Measurements from ENCODE around the gene FYB2.

Gene FYB2

DNA sequence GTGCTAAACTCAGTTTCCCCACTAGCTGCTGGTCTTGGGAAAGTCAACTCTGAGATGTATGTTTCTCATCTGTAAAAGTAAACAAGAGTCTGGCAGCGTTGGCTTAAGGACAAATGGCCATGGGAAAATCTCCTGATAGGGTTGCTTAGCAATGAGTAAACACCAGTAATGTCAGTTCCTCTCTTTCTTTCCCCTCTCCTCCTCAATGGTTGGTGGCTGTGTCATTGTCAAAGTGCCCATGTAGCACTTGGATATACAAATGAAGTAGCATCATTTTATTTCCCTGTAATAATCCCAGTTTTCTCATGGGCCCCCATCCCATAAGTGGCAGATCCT is 2.2 kb upstream of the FYB2 start:
- Histone ChIP-seq H3K9ac (ENCODE audit: low read length in 5 of 5) (no peak overlapping the region), H3K27me3 (ENCODE audit: control insufficient read depth in 5 of 5, insufficient read depth in 4 of 5, low read length in 5 of 5) (peaks cover 0 to 3% (median 0%) of the 10 kb centered on the region in 5 donors), H3K9me3 (ENCODE audit: control insufficient read depth in 5 of 5, low read length in 5 of 5) (no peaks in the 10 kb centered on the region), H3K4me3 (ENCODE audit: low read depth in 1 of 5, low read length in 5 of 5) (no peak overlapping the region), H3K27ac (ENCODE audit: low read depth, low read length) (no peak overlapping the region), H3K4me1 (ENCODE audit: control insufficient read depth in 5 of 5, insufficient read depth in 5 of 5, low read length in 5 of 5) (peaks cover 0 to 13% (median 4%) of the 10 kb centered on the region in 5 donors), H3K36me3 (ENCODE audit: control insufficient read depth in 5 of 5, insufficient read depth in 5 of 5, low read length in 5 of 5) (no peaks in the 10 kb centered on the region)

DNA sequence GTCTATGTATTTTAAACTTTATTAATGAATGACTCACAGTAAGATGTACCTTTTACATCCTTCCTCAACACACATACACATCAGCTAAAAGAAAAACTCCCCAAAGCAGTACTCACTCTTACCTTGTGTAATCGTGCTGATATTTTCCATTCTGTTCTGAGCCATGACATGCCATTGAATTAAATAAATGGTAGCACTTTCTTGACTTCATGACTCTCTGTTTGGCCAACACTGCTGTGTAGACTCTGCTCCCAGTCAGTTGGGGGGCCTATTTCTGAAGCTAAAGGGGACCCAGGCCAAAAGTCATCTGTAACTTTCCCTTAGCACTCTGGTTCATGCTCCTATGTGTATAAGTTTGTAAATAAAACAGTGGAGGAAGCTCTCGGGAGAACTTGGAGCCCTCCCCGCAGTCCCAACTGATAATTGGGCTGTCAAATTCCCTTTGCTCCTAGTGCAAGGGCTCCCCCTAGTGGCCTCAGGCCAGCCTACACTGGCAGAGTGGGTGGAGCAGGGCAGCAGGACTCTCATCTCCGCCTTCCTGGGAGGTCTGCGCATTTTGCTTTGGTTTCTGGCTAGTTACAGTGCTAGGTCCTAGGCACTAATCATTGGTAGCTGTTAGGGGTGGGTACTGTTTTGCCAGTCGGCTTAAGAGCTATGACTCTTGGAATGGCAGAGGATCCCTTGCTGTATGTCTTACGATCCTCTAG is 1.7 kb upstream of the FYB2 start:
- no peak overlapping the region for H3K27ac ChIP-seq (ENCODE audit: low read depth, low read length)
- no peak overlapping the region for H3K9ac ChIP-seq (ENCODE audit: low read length in 5 of 5)
- no peaks in the 10 kb centered on the region for H3K9me3 ChIP-seq (ENCODE audit: control insufficient read depth in 5 of 5, low read length in 5 of 5)
- no peak overlapping the region for H3K4me3 ChIP-seq (ENCODE audit: low read depth in 1 of 5, low read length in 5 of 5)
- peaks cover 0 to 13% (median 4%) of the 10 kb centered on the region in 5 donors for H3K4me1 ChIP-seq (ENCODE audit: control insufficient read depth in 5 of 5, insufficient read depth in 5 of 5, low read length in 5 of 5)
- H3K27me3 ChIP-seq (ENCODE audit: control insufficient read depth in 5 of 5, insufficient read depth in 4 of 5, low read length in 5 of 5) = peaks cover 0 to 3% (median 0%) of the 10 kb centered on the region in 5 donors
- H3K36me3 ChIP-seq (ENCODE audit: control insufficient read depth in 5 of 5, insufficient read depth in 5 of 5, low read length in 5 of 5) = no peaks in the 10 kb centered on the region

DNA sequence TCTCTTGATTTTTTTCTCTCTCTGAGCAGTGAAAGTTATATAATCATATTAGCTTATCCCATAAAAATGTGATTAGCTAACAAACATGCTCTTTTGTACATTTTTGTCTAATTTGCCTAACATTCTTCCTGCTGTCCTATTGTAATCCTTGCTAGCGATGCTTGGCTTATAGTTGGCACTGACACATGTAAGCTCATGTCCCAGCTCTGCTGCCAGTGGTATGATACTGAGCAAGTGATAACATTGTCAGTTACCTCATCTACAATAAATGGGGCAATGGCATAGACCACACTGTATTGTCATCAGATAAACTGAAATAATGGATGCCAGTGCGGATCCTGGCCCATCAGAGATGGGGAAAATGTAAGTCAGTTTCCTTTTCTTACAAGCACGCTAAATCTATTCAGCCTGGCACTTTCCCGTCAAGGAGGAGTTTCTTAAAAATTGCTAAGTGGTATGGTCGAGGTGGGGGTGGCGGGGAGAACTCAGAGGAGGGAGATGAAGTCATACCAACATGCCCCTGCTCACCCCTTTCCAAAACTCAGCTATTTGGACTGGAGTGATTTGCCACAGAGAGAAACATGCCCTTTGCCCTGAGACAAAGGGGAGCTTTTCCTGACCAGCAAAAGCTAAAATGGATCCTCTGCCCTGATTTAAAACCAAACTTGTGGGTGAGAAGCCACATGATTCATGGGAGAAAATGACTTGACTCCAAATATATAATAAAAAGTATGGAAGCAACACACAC is 1.3 kb downstream of the FYB2 start:
- Histone ChIP-seq H3K9me3 (ENCODE audit: control insufficient read depth in 5 of 5, low read length in 5 of 5) (peaks cover 0 to 6% (median 0%) of the 10 kb centered on the region in 5 donors), H3K27ac (ENCODE audit: low read depth, low read length) (no peak overlapping the region), H3K4me1 (ENCODE audit: control insufficient read depth in 5 of 5, insufficient read depth in 5 of 5, low read length in 5 of 5) (peaks cover 0 to 13% (median 4%) of the 10 kb centered on the region in 5 donors), H3K27me3 (ENCODE audit: control insufficient read depth in 5 of 5, insufficient read depth in 4 of 5, low read length in 5 of 5) (peaks cover 0 to 3% (median 0%) of the 10 kb centered on the region in 5 donors), H3K36me3 (ENCODE audit: control insufficient read depth in 5 of 5, insufficient read depth in 5 of 5, low read length in 5 of 5) (no peaks in the 10 kb centered on the region), H3K9ac (ENCODE audit: low read length in 5 of 5) (no peak overlapping the region), H3K4me3 (ENCODE audit: low read depth in 1 of 5, low read length in 5 of 5) (no peak overlapping the region)

DNA sequence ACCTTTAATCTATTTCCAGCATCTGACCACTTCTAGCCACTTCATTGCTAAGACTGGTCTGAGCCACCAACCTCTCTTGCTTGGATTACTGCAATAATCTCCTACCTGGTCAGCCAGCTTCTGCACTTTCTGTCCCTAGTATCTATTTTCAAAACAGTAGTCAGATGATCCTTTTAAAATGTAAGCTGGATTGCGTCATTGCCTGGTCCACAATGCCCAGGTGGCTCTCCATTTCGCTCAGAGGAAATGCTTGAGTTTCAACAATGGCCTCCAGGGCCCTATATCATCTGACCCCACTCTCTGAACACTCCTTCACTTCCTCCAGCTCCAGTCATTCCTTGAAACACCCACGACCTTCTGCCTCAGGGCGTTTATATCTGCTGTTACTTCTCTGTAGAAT is 2.3 kb downstream of the FYB2 start:
- no peak overlapping the region for H3K9ac ChIP-seq (ENCODE audit: low read length in 5 of 5)
- H3K4me3 ChIP-seq (ENCODE audit: low read depth in 1 of 5, low read length in 5 of 5) = no peak overlapping the region
- H3K27ac ChIP-seq (ENCODE audit: low read depth, low read length) = no peak overlapping the region
- H3K4me1 ChIP-seq (ENCODE audit: control insufficient read depth in 5 of 5, insufficient read depth in 5 of 5, low read length in 5 of 5) = peaks cover 0 to 13% (median 4%) of the 10 kb centered on the region in 5 donors
- peaks cover 0 to 3% (median 0%) of the 10 kb centered on the region in 5 donors for H3K27me3 ChIP-seq (ENCODE audit: control insufficient read depth in 5 of 5, insufficient read depth in 4 of 5, low read length in 5 of 5)
- peaks cover 0 to 6% (median 0%) of the 10 kb centered on the region in 5 donors for H3K9me3 ChIP-seq (ENCODE audit: control insufficient read depth in 5 of 5, low read length in 5 of 5)
- no peaks in the 10 kb centered on the region for H3K36me3 ChIP-seq (ENCODE audit: control insufficient read depth in 5 of 5, insufficient read depth in 5 of 5, low read length in 5 of 5)

DNA sequence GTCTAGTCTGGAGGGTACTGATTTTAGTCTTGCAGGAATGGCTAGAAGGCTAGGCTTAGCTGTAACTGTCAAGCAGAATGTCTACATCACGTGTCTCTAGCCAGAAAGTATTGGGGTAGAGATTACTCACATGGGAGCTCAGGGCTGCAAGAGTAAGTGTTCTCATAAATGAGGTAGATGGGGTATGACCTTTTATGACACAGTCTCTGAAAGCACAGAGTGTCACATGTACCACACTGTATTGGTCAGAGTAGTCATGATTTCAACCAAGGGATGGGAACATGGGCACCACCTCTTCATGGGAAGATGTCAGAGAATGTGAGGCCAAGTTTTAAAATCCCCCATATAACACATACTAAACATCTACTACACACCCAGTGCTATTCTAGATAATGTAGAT is 2.9 kb downstream of the FYB2 start:
- H3K36me3 ChIP-seq (ENCODE audit: control insufficient read depth in 5 of 5, insufficient read depth in 5 of 5, low read length in 5 of 5) = no peaks in the 10 kb centered on the region
- H3K27ac ChIP-seq (ENCODE audit: low read depth, low read length) = no peak overlapping the region
- peaks cover 0 to 3% (median 0%) of the 10 kb centered on the region in 5 donors for H3K27me3 ChIP-seq (ENCODE audit: control insufficient read depth in 5 of 5, insufficient read depth in 4 of 5, low read length in 5 of 5)
- no peak overlapping the region for H3K9ac ChIP-seq (ENCODE audit: low read length in 5 of 5)
- H3K4me3 ChIP-seq (ENCODE audit: low read depth in 1 of 5, low read length in 5 of 5) = no peak overlapping the region
- peaks cover 0 to 6% (median 0%) of the 10 kb centered on the region in 5 donors for H3K9me3 ChIP-seq (ENCODE audit: control insufficient read depth in 5 of 5, low read length in 5 of 5)
- peaks cover 0 to 12% (median 2%) of the 10 kb centered on the region in 5 donors for H3K4me1 ChIP-seq (ENCODE audit: control insufficient read depth in 5 of 5, insufficient read depth in 5 of 5, low read length in 5 of 5)

DNA sequence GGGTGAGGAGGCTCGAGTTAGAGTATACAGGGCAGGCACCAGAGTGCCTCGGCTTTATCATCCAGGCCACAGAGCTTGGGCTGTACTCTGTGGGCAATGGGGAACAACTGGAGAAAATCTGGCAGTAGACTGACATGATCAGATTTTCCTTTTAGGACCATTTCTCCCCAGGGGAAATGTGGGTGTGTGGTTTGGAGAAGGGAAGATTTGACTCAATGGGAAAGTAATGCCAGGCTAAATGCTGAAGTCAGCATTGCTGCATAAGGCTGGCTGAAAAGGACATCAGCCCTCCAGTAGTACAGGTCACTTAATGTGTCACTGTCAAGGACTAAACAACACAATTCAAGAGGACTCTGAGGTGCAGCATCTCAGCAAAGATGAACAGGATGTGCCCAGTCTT is 5.0 kb downstream of the FYB2 start:
- H3K4me1 ChIP-seq (ENCODE audit: control insufficient read depth in 5 of 5, insufficient read depth in 5 of 5, low read length in 5 of 5) = peaks cover 0 to 1% (median 0%) of the 10 kb centered on the region in 5 donors
- H3K9ac ChIP-seq (ENCODE audit: low read length in 5 of 5) = no peak overlapping the region
- no peaks in the 10 kb centered on the region for H3K36me3 ChIP-seq (ENCODE audit: control insufficient read depth in 5 of 5, insufficient read depth in 5 of 5, low read length in 5 of 5)
- H3K9me3 ChIP-seq (ENCODE audit: control insufficient read depth in 5 of 5, low read length in 5 of 5) = peaks cover 0 to 6% (median 0%) of the 10 kb centered on the region in 5 donors
- no peak overlapping the region for H3K27ac ChIP-seq (ENCODE audit: low read depth, low read length)
- H3K27me3 ChIP-seq (ENCODE audit: control insufficient read depth in 5 of 5, insufficient read depth in 4 of 5, low read length in 5 of 5) = peaks cover 0 to 3% (median 0%) of the 10 kb centered on the region in 5 donors
- no peak overlapping the region for H3K4me3 ChIP-seq (ENCODE audit: low read depth in 1 of 5, low read length in 5 of 5)

DNA sequence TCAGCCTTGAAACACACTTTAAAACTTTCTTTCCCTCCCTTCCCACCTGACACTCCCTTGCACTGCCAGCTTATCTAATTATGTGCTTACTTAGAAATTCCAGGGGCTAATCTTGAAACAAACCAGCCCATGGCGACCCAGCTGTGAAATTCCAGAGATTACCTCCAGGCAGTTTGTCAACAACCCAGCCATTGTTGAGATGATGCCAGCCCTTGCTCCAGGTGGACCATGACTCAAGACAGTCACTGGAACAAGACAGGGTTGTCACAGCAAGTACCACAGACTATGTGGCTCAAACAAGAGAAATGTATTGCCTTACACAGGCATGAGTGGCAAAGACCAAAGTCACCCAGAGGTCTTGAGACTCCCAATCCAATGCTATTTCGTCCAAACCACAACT is 7.9 kb downstream of the FYB2 start:
- Histone ChIP-seq H3K9me3 (ENCODE audit: control insufficient read depth in 5 of 5, low read length in 5 of 5) (peaks cover 0 to 6% (median 0%) of the 10 kb centered on the region in 5 donors), H3K9ac (ENCODE audit: low read length in 5 of 5) (no peak overlapping the region)

DNA sequence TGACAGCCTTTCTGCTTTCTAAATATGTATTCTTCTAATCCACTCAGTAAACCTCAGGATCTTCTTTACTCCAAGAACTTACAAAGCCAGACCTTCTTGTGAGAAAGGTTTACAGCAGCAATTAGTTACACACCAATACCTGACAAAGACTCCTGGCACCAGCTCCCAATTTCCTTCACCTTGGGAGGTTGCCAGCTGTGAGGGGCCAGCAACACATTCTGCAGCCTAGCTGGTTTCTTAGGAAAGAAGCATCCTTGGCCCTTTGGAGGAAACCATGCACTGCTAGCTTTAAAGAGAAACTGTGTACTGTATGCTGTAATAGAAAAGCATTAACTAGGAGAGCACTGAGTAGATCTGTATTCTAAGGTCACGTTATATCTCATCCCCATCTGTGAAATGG is 10.8 kb downstream of the FYB2 start:
- Histone ChIP-seq H3K4me1 (ENCODE audit: control insufficient read depth in 5 of 5, insufficient read depth in 5 of 5, low read length in 5 of 5) (peaks cover 0 to 7% (median 0%) of the 10 kb centered on the region in 5 donors), H3K9ac (ENCODE audit: low read length in 5 of 5) (no peak overlapping the region), H3K36me3 (ENCODE audit: control insufficient read depth in 5 of 5, insufficient read depth in 5 of 5, low read length in 5 of 5) (no peaks in the 10 kb centered on the region), H3K9me3 (ENCODE audit: control insufficient read depth in 5 of 5, low read length in 5 of 5) (no peaks in the 10 kb centered on the region), H3K27ac (ENCODE audit: low read depth, low read length) (no peak overlapping the region), H3K27me3 (ENCODE audit: control insufficient read depth in 5 of 5, insufficient read depth in 4 of 5, low read length in 5 of 5) (no peaks in the 10 kb centered on the region), H3K4me3 (ENCODE audit: low read depth in 1 of 5, low read length in 5 of 5) (no peak overlapping the region)

More for the DNA sequence above, 7.9 kb downstream of the FYB2 start:
- no peak overlapping the region for H3K4me3 ChIP-seq (ENCODE audit: low read depth in 1 of 5, low read length in 5 of 5)
- H3K27ac ChIP-seq (ENCODE audit: low read depth, low read length) = no peak overlapping the region
- H3K4me1 ChIP-seq (ENCODE audit: control insufficient read depth in 5 of 5, insufficient read depth in 5 of 5, low read length in 5 of 5) = peaks cover 0 to 7% (median 0%) of the 10 kb centered on the region in 5 donors
- peaks cover 0 to 3% (median 0%) of the 10 kb centered on the region in 5 donors for H3K27me3 ChIP-seq (ENCODE audit: control insufficient read depth in 5 of 5, insufficient read depth in 4 of 5, low read length in 5 of 5)
- no peaks in the 10 kb centered on the region for H3K36me3 ChIP-seq (ENCODE audit: control insufficient read depth in 5 of 5, insufficient read depth in 5 of 5, low read length in 5 of 5)

DNA sequence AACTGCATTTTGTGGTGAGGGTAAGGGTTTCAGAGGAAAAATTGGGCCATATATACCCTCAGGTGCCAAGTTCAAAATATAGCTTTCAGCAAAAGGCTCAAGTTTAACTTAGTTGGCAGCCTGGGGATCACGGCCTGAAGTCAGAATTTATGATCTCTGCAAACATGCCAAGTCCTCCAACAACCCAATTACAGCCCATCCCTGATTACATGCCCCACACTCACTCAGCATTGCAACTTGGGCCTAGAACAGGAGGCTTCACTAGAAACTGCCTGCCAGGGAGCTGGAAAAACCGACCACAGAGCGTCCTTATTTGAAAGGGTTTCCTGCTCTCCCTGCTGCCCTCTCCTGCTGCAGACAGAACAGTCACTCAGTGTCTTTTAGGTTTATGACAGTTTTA is 12.4 kb downstream of the FYB2 start:
- Histone ChIP-seq H3K27ac (ENCODE audit: low read depth, low read length) (no peak overlapping the region), H3K9ac (ENCODE audit: low read length in 5 of 5) (no peak overlapping the region), H3K9me3 (ENCODE audit: control insufficient read depth in 5 of 5, low read length in 5 of 5) (no peaks in the 10 kb centered on the region), H3K36me3 (ENCODE audit: control insufficient read depth in 5 of 5, insufficient read depth in 5 of 5, low read length in 5 of 5) (no peaks in the 10 kb centered on the region), H3K4me1 (ENCODE audit: control insufficient read depth in 5 of 5, insufficient read depth in 5 of 5, low read length in 5 of 5) (peaks cover 0 to 7% (median 0%) of the 10 kb centered on the region in 5 donors), H3K27me3 (ENCODE audit: control insufficient read depth in 5 of 5, insufficient read depth in 4 of 5, low read length in 5 of 5) (no peaks in the 10 kb centered on the region), H3K4me3 (ENCODE audit: low read depth in 1 of 5, low read length in 5 of 5) (no peak overlapping the region)

DNA sequence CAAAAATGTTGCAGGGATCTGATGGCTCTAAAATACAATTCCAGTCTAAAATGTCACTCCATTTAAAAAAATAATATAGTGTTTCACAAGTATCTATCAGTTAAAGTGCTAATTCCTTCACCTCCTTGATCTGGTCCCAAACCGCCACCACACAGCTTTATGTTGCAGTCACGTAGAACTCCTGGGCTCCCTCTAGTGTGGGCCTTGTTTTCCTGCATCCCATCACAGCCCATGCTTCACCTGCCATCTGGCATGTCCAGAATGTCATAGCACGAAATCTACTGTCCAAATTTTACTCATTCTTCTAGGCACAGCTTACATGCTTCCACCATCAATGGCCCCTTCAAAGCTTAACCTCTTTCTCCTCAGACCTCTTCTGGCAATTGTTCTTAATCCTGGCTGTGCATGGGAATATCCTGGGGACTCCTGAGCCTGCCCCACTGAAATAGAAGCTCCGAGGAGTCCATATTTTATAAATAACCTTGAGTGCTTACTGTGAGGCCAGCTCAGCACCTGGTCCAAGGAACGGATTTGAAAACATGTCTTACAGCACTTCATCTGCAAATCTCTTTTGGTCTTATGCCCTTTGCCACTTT is 15.5 kb downstream of the FYB2 start:
- H3K9me3 ChIP-seq (ENCODE audit: control insufficient read depth in 5 of 5, low read length in 5 of 5) = no peaks in the 10 kb centered on the region
- no peak overlapping the region for H3K27ac ChIP-seq (ENCODE audit: low read depth, low read length)
- no peak overlapping the region for H3K4me3 ChIP-seq (ENCODE audit: low read depth in 1 of 5, low read length in 5 of 5)
- H3K27me3 ChIP-seq (ENCODE audit: control insufficient read depth in 5 of 5, insufficient read depth in 4 of 5, low read length in 5 of 5) = no peaks in the 10 kb centered on the region
- H3K36me3 ChIP-seq (ENCODE audit: control insufficient read depth in 5 of 5, insufficient read depth in 5 of 5, low read length in 5 of 5) = no peaks in the 10 kb centered on the region
- H3K4me1 ChIP-seq (ENCODE audit: control insufficient read depth in 5 of 5, insufficient read depth in 5 of 5, low read length in 5 of 5) = peaks cover 0 to 7% (median 0%) of the 10 kb centered on the region in 5 donors
- no peak overlapping the region for H3K9ac ChIP-seq (ENCODE audit: low read length in 5 of 5)
